HG02588 (cell line): ENCODE data around the gene PRR3.

Experiments
- ATAC-seq: cut with Tn5 transposase; IDR thresholded peaks from one replicate; pipeline ENCODE4 v1.9.1; 2021; ENCODE audit warnings: mild to moderate bottlenecking, moderate library complexity; ENCODE audit not compliant: unreplicated experiment

Gene PRR3

GRCh38 chr6:30611150-30611855 is 54.2 kb downstream of the PRR3 start:
- no peak for ATAC-seq

GRCh38 chr6:30611856-30612194 is 54.7 kb downstream of the PRR3 start:
- ATAC-seq, result no peak

GRCh38 chr6:30612213-30612612 is 55.1 kb downstream of the PRR3 start:
- ATAC-seq, result no peak

- ATAC-seq, result no peak
Measured at GRCh38 chr6:30612687-30613248, 55.7 kb downstream of the PRR3 start.
